Measurements from ENCODE around the gene PCMT1.

GRCh38 chr6:149821492-149821891 lies 72.0 kb downstream of the PCMT1 start:
- no peak for TF ChIP-seq POLR2AphosphoS5 (IDR thresholded peaks at IDR 0.05; ENCODE audit: low read depth, low read length)
- TF ChIP-seq POLR2A (IDR thresholded peaks at IDR 0.05; ENCODE audit: low read depth, low read length), result no peak

Measured in GM12892 (cell line).